Limb (tissue), 2 donors: ENCODE data around the gene OR7E24.
"Not testable (repeated sequence)": the region's sequence is repeated elsewhere in the genome, so short reads cannot be mapped to it uniquely, and the experiment has no call there.

ENCODE experiments used
- DNase-seq, 2 donors: peaks; one replicate each; pipeline ENCODE4 v3.0.0-alpha.2; 2016; ENCODE audit errors: extremely low spot score in 2 of 2

Gene OR7E24

GRCh38 chr19:9250630-9251029, at the start of gene OR7E24:
Gene OR7E24 (plus strand): TSS chr19:9250930. CDS start chr19:9251044, 114 bp downstream.
- no peak for DNase-seq

- DNase-seq: peak; percentile 45 to 80
Observed at GRCh38 chr19:9205501-9206113, 45.1 kb upstream of the OR7E24 start.

GRCh38 chr19:9219489-9219888, 31.2 kb upstream of the OR7E24 start, which contains the start of gene OR7D4:
Gene OR7D4 (minus strand): TSS chr19:9219589. CDS start chr19:9214837, 4,752 bp downstream.
- DNase-seq: no peak

- no peak for DNase-seq
Observed at GRCh38 chr19:9251236-9251635, 506 bp downstream of the OR7E24 start.

GRCh38 chr19:9283485-9283884, 32.8 kb downstream of the OR7E24 start:
- DNase-seq: not testable (repeated sequence)

- no peak for DNase-seq
Observed at GRCh38 chr19:9289231-9289884, 38.6 kb downstream of the OR7E24 start.

GRCh38 chr19:9295411-9295849, 44.7 kb downstream of the OR7E24 start:
- no peak for DNase-seq

- no peak for DNase-seq
Observed at GRCh38 chr19:9296336-9296735, 45.6 kb downstream of the OR7E24 start.
